AG20443 (cell line): ENCODE measurements around the gene IQGAP2.
"Not testable (repeated sequence)": the region's sequence is repeated elsewhere in the genome, so short reads cannot be mapped to it uniquely, and the experiment has no call there.

Experiments
- DNase-seq: peaks from one replicate; pipeline ENCODE4 v3.0.0; 2012; ENCODE audit warnings: low spot score, mixed read lengths

The IQGAP2 gene

DNA sequence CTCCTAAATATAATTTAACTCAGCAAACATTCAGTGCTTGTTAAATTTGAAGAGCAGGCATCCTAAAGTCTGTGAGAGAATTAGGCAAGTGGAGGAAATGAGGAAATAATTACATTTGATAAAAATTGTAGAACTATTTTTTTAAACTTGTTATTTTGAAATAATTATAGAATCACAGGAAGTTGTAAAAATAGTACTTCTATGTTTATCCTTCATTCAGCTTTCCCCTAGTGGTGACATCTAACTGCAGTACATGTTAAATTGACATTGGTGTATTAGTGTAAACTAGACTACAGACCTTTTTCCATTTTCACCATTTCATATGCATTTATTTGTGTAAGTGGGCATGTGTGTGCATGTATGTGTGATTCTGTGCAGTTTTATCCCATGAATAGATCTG, 168.5 kb downstream of the IQGAP2 start:
- DNase-seq = no peak

DNA sequence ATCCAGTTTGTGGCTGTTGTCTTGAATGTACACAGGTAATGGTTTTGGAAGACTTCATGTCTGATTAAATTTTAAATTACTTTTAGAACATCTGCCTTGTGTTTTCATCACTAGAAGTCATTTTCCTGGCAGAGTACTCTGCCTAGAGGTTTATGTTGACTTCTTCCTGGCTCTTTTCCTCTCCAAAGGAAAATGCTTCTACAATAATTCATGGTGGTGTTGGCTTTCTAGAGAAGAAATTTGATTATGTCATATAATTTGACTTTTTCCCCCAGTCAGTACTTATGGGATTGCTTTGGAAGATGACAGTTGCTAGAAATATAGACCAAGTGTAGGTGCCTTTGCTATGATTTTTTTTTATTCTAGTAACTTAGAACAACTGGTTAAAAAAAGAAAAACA, 173.4 kb downstream of the IQGAP2 start:
- DNase-seq = no peak

DNA sequence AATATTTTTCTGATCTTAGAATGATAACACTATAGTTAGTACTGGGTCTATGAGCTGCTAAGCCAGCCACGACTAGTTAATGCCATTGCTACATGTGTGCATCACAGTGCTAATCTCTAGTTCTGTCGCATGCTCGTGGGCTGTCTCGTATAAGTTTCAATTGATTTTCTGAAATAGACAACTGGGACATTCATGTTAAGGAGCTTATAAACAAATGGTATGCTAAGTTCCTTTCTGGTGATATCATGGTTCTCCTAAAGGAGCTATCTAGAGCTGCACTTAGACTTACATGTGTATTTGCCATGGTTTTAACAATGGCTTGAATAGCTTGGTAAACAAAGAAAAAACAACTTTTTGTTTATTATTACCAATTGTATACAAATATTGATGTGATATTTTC, 173.9 kb downstream of the IQGAP2 start:
- DNase-seq = no peak

DNA sequence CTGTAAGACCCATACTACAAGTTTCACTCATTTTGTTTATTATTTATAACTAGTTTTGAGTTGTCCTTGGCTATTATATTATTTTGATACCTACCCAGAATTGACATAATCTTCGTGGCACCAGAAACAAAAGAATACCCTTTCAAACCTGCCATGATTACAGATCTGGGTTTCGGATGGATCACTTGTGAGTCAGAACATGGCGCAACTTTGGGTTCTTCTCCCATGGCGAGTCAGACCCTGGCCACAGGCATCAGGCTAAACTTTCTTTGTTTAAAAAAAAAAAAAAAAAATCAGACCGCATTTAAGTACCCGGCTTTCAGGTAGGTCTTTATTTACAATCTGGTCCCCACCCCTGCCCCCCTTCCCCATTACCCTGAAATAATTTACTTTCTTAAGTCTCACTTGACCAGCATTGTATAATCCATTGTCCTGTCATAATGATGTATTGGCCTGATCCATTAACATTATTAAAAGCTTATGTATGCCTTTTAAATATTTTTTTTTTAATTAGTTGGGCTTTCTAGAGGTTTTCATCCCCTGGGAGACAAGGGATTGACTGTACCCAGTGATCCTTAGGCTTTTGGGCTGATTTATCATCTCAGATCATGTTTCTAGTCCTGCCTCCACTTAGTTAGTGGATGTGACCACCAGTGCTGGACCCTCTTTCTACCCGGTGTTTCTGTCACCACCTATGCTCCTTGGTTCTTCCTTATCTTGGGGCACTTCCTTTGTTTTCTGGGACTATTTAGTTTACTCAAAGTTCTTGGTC, 176.3 kb downstream of the IQGAP2 start:
- DNase-seq = no peak

DNA sequence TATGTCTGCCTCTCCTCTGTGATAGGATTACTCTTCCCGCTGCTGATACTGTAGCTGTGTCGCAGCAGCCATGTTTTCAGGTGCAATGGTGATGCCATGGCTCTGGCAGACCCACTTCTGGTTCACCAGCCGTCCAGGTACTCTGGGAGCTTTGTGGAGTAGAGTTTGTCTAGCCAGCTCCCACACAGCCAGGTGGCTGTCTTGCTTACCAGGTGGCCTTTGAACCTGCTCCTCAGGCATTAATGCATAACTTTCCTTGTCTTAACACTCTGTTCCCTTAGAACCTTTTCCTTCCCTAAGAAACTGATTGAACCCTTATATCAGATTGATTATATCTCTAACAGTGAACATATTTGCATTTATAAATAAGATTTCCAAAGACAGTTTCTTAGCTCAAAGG, 177.9 kb downstream of the IQGAP2 start:
- no peak for DNase-seq

DNA sequence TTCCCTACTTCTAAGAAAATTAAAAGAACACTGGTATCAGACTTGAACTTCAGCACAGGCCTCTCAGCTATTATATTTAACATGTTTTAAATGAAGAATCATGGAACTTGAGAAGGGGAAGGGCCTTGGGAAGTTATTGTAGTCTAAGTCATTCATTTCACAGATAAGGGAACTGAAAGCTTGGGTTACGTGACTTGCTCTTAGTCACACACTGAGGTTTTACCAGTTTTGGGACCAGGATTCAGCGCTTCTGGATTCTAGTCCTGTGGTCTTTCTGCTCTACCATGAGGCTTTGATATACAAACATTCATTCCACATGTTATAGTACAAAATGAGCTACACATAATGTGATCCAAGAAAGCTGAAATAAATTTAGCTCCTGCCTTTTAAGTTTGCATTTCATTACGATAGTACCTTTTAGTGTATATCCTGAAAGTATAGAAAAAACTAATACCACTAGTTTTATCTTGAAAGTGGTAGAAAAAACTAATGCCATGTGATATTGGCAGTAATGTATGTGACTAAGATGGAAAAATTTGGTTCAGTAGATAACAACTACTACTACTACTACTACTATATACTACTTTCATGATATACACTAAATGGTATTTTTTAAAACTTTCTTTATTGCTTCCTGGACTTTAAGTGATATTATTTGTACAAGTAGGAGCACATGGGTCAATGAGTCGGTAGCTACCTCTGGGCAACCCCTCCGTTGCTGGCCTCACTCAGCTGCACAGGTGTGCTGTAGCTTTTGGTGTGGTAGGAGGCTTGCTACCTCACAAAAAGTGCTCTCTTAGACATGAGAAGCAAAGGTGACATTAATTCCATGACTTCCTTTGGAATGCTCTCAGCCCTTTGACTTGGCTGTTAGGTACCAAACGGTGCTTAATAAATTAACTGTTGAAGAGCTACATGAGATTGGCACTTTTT, 179.4 kb downstream of the IQGAP2 start:
- DNase-seq = no peak

DNA sequence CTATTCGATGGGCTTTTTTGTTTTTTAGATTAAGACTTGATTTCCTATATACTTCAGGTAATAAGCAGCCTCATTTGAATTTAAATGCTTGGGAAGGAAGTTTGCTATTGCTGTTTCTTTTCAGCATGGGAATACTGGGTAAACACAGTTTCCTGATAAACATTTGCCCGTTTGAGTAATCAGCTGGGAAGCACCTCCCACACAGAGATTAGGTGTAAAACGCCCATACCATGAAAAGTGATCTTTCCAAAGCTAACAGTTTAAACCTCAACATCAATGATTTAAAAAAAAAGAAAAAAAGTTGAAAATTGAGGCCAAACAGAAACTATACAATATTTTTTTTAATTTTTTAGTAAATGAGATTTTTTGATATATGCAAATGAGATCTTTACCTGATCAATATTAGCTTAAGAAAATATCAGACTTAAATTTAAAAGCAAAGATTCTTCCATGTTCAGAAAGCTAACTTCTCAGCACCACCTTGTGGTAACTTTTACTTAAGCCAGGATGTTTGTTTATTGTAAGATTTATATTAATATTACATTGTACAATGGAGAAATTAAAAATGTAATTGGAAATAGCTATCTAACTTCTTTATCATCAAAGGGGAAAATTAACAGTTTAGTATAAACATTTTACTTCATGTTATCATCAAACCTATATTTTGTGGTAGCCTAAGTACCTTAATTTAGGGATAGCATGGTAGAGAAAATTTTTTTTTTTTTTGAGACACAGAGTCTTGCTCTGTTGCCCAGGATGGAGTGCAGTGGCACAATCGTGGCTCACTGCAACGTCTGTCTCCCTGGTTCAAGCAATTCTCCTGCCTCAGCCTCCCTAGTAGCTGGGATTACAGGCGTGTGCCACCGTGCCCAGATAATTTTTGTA, 180.3 kb downstream of the IQGAP2 start:
- DNase-seq = no peak

DNA sequence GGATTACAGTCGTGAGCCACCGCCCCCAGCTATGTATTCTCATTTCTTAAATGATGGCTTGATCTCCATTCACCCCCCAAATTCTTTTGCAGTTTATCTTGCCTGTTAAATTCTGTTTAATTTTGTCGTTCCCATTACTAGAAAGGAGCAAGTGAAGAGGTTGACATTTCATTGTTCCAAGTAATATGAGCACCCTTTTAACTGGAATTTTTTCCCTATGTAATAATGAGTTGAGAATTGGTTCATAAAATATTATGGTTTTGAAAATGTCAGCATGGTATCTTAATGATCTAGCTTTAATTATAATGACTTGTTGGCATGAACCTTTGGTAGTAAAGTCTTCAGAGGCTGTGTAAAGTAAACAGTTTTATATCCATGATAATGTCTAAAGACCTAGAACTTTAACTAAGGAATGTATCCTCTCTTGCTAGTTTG, 182.7 kb downstream of the IQGAP2 start:
- no peak for DNase-seq

DNA sequence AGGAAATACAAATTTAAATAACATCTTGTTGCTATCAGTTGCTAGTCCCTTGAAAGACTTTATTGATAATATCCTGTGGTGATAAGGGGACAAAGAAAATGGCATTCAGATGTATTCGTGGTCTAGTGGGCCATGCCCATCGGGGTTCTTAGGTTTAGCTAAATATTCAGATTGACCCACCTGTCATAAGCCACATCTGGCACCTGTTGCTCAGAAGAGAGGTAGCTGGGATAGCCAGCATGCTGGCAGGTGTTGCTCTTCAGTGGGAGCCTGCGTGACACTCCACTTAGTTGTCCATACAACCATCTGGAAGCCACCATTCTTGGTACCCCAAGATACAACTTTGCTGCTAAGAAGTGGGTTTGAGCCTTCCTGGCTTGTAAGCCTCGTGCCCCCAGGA, 183.4 kb downstream of the IQGAP2 start:
- DNase-seq = no peak

DNA sequence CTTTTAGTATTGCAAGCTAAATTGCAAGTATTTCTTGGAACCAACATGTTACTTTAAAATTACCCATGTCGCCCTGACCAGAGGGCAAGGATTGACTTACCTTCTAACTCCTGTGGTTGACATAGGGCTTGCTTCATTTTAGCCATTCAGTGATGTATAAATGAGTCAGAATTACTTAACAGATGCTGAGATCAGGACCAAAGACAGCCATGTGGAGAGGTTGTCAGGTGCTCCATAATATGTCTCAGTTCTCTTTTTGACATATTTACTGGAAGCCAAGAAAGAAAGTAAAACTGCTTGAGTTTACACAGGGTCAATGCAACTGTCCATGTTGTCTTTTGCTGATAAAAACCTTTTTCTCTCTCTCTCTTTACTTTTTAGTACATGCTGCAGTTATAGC, 186.9 kb downstream of the IQGAP2 start:
- no peak for DNase-seq

DNA sequence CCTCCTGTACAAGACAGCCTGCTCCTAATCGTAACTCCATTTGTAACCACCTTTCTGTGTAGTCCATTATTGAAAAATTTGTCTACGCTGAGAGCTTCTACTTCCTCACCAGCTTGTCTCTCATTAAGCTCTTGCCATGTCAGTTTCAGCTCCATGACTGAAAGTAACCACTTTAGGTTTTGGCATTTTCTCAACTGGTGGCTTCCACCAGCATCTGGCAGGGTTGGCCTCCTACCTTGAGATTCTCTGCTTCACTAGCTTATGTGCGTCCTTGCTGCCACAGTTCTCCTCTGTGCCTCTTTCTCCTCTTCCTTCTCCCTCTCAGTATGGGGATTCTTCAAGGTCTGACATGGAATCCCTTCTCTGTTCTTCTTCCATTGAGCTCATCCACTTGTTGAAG, 188.3 kb downstream of the IQGAP2 start:
- DNase-seq = no peak

DNA sequence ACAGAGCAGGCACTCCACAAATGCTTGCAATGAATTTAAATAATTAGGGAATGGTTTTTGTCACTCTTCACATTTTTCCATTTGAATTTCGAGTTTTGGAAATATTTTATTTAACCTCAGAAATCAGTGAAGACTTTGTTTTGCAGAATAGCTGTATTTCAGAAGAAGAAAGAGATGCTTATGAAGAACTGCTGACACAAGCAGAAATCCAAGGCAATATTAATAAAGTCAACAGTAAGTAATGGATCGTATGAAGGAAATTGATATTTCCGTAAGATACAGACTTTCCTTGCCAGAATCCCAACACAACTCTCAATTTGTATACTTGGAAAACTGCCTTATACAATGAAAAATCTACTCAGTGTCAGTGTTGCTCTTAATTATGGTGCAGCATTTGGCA, 189.6 kb downstream of the IQGAP2 start:
- no peak for DNase-seq

DNA sequence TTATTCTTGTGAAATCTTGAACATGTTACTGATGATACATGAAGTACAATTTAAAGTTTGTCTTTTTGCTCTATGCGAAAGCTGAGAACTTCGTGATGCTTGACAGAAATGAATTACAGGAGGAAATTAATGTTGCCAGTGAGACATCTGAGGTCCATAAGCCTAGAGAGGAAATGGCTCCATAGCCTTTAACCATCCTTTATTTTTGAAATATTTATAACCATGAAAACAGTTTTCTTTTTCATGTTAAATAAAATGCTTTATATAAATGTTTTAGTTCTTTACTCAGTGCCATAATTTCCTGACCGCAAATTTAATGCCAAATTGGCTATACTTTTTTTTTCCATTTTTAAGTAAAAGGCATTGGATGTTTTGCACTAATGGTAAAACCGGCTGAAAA, 191.0 kb downstream of the IQGAP2 start:
- DNase-seq = no peak

DNA sequence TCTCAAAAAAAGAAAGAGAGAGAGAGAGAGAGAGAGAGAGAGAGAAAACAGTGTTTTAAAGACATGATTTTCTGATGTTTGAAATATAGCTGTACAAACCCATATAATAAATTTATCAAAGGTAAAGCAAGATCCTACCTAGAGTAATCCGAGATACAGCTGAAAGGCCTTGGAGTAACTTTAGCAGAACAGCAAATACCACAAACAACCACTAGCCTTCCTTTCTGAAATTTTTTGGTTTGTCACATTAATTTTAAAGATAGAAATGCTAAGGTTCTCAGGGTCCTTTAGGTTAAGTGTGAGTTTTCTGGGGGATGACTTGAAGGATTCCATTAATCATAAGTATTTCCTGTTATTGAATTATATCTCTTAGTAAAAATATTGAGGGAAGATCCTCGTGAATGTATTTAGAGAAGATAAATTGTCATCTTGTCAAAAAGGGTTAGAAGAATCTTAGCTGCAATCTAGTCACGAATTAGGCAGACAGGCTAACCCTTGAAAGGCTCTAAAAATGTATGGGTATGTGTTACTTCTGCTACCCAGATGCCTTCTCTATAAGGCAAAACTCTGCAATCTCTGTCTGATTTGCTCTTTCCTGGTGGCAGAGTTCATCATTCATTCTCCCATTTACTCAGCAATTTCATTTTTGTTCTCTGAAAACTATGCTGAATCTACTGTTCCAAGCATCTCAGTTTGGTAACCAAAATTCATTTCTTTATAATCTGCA, 192.8 kb downstream of the IQGAP2 start:
- DNase-seq = no peak

DNA sequence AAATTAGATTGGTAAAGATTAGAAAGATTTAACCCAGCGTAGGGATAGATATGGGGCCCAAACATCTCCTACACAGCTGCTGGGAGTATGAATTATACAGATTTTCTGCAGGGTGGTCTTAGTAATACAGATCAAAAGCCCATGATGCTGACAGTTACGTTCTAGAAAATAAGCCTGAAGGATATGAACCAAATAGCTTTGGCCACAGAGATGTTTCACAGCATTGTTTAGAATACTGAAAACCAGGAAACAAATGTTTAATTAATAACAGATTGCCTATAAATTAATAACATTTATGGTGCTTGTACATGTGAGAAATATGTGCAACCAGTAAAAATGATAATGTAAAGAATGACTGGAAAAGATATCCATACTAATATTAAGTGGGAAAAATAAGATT, 195.4 kb downstream of the IQGAP2 start:
- no peak for DNase-seq

DNA sequence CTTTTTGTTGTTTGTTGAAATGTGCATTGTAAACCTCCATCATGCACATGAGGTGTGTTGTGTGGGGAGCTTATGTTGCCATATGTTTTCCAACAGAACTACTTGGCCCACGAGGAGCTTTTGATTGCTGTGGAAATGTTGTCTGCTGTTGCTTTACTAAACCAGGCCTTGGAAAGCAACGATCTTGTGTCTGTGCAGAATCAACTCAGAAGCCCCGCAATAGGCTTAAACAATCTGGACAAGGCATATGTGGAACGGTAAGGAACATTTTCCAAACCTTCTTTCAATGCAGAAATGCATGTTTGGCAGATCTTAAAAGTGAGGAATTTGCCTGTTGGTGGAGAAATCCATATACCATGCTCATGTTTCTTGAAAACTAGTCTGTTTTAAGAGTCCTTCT, 197.6 kb downstream of the IQGAP2 start:
- DNase-seq = no peak

DNA sequence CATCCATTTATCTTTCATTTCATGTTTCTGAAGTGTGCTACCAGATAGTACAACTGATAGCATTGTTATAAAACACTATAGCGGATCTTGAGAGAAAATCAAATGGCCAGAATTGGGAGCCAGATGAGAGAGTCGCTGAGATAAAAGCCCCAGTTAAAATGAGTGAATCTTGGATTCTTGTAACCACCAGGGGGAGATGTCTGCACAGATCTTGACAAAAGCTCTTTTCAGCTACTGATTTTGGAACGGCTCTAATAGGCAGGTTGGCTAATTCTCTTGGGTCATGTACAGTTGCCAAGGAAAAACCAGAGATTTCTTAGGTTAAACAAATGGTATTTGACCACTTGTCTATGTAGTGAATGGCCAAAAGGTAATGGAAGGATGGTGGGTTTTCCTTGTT, 198.4 kb downstream of the IQGAP2 start:
- peak; percentile 74 for DNase-seq

DNA sequence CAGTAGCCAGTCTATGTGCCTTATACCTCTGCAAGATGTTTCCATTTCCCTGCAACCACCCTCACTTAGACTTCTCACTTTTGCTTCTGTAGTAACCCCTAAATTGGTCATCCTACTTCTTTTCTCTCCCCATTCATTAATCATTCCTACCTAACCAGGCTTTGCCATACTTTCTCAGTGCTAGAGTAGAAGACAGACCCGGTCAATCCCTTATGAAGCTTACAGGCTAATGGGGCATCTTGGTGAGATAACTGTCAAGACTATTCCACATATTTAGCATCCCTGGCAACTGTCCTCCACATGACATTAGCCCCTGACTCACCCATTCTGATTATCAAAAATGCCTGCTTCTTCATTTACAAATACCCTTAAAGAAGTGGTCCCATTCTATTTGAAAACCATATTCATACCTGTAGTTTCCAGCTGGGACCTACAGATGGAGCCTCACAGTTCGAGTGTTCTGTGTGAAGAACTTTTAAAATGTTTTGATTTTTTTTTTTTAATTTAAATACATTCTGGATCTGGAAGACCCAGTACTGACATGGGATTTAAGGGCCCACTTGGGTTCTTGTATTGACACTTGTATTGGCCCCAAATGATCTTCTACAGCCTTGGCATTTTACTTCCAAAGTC, 199.1 kb downstream of the IQGAP2 start:
- DNase-seq = no peak

DNA sequence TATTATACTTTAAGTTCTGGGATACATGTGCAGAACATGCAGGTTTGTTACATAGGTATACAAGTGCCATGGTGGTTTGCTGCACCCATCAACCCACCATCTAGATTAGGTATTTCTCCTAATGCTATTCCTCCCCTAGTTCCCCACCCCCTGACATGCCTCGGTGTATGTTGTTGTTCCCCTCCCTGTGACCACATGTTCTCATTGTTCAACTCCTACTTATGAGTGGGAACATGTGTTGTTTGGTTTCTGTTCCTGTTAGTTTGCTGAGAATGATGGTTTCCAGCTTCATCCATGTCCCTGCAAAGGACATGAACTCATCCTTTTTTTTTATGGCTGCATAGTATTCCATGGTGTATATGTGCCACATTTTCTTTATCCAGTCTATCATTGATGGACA, 200.9 kb downstream of the IQGAP2 start:
- not testable (repeated sequence) for DNase-seq

DNA sequence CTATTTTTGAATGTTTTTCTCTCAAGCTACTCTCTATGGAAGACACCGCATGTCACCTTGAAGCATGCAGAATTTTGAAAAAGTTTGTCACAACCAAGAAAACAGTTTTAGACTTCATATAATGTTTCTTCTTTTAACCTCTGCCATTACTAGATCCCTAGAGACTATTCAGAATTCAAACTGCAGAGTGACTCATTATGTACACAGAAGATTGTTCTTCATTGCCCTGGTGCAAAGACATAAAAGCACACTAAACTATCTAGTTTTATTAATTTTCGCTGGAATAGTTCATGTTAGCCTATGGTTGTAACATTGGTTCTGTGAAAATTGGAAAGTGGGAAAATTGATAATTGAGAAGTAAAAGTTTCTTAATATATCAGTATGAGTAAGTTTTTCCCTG, 201.8 kb downstream of the IQGAP2 start:
- no peak for DNase-seq

DNA sequence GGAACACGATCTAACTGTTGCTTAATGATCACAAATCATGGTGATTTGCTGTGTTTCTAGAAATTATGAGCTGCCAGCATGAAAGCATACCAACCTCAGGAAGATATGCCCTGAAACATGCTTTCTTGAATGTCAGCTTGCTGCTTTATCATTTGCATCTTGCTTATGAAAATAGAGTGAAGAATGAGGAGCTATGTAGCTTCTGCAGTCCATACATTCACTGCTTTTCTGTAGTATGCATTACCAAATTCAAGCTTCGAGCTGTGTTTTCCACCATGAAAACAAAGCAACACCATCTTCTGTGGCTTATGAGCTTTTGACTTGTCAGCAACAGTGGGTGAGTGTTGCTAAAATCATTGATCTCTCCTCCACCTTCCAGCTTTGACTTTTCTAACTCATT, 203.6 kb downstream of the IQGAP2 start:
- no peak for DNase-seq
